ENCODE results near the gene DMD.

The DMD gene

DNA sequence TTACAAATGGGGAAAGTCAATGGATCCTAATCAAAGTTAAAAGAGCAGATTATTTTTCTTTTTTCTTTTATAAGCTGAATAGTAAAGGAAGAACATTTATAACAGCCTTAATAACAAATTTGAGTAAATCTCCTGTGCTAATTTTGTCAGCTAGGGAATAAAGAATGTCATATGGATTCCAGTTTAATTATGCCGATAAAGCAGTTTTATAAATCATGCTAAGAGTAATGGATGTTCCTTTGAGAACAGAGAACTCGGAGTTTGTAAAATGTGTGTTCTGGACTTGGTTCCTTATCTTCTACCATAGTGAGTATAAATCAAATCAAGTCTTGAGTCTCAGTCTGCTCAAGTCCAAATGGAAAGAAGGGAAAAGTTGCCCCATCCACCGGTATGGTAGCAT, 1959.2 kb downstream of the DMD start:
- no peak for DNase-seq

DNA sequence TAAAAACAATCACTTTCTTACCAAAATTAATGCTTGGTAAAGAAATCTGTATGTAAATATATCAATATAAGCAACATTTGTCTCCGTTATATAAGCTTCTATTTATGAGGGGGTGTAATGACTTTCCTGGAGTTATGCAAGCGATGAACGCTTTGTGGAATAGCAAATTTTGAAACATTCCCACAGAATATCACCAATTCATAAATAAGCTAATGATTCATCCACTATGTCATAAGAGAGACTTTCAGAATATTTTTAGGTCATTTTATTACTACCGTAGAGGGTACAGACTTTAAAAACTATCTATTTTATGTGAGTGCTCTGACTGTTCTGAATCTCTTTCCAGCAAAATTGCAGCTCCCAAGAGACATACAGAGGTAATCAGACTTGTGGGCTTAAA, 1960.0 kb downstream of the DMD start:
- no peak for DNase-seq

DNA sequence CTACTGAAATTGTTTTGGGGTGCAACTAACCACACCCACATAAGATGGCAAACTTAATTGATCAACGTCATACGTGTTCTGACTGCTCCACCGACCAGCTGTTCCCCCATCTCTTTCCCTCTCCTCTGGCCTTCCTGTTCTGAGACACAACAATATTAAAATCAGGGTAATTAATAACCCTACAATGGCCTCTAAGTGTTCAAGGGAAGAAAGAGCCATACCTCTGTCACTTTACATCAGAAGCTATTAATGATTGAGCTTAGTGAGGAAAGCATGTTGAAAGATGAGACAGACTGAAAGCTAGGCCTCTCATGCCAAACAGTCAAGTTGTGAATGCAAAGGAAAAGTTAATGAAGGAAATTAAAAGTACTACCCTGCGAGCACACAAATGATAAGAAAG, 1965.6 kb downstream of the DMD start:
- no peak for DNase-seq

DNA sequence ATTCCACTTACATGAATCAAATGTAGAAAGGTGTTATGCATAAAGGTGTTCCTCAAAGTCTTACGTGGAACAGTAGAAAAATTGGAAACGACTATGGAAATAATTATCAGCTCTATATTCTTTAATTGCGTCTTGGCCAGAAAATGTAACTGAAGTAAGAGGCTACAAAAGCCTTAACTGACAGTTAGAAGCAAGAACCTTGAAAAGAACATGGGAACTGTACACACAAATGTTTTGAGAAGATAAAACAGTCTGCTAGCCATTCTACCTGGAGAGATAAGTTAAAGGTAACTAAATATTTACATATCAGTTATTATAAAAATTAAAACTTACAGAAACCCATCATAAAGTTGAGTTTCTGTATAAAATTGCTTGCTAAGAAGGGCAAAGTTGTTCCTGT, 1967.5 kb downstream of the DMD start:
- DNase-seq = no peak

DNA sequence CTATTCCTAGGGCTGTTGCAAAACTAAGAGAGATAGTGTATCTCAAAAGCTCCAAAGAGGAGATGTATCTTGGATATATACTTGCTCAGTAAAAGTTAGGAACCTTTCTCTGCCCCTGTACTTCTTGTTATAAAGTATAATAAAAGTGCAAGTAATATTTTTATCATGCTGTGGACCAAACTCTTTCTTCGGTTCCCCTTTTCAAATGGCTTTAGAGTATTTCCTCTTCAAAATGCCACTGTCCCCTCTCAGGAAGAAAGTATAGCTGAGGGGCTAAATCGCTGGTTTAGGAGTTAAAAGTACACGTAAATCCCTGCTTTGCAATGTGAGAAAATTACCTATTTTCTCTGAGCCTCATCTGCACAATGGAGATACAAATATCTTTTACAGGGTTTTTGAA, 1970.4 kb downstream of the DMD start:
- no peak for DNase-seq

DNA sequence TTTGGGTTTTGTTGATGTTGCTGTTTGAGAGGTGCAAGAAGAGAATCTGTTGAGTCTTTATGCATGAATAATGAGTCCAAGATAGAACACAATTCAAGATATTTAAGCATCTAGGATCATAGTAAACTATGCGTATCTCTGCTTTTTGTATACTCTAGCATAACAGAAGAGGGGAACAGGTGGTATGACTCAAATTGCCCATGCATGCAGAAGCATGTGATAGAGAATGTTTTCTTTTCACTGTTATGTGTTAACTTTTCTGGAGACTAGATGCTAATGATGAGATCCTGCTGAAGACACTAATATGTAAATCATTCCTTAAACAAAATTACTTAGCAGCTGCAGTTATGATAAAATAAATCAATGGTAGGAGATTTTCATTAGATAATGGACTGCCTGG, 1974.2 kb downstream of the DMD start:
- DNase-seq = no peak

DNA sequence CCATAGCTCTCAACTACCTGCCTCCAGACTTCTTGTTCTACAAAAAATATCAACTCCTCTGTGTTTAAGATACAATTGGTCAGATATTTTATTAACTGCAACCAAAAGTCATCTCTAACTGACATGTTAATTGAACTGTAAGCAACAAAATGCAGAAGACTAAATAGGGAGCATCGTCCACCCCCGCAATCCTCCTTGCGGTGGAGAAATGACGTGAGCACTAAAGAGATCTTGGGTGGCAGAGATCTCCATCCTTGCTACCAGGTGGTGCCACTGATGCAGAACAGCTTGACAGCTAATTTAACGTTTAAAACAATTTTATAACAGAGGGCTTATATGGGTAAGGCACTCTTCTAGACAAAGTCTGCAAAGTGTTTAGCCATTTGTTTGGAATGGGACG, 1975.1 kb downstream of the DMD start:
- DNase-seq = no peak

DNA sequence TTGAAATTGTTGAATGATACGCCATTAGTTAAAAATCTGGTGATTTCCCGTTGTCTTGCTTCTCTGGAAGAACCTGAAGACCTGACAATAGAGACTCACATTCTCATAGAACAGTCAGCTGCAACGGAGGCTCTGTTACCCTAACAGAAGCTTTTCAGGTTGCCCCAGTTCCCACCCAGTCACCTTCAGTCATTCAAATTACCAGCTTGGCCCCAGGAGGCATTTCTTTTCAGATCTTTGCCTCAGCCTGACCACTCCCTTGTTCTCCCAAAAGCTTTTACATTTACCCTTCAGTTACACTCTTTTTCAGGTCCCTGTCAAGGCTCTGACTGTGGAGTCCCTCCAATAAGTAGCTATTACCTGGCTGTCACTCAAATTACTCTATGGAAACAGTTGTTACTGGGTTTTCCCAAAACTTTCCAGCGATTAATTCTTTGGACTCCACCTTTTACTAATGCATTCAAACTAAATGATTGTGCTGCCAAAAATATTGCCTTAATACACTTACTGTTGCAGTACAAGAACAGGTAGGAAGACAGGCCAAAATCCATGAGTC, 1977.3 kb downstream of the DMD start:
- no peak for DNase-seq

DNA sequence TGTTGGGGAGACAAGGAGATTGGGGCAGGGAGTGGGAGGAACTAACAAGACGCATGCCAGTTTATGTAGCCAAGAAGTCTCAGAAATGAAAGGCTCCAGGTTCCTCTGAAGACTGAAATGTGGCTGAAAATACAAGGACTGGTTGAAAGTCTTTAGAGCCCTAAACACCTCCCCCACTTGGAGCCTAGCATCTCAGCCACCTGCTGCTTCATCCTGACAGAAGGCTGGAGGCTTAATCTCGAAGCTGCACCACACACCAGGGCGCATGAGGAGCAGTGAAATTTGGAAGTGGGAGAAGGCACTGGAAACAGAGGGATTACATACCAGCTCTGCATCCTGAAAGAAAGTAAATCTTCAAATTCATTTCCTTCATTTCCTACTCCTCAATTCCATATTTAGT, 1978.8 kb downstream of the DMD start:
- no peak for DNase-seq

DNA sequence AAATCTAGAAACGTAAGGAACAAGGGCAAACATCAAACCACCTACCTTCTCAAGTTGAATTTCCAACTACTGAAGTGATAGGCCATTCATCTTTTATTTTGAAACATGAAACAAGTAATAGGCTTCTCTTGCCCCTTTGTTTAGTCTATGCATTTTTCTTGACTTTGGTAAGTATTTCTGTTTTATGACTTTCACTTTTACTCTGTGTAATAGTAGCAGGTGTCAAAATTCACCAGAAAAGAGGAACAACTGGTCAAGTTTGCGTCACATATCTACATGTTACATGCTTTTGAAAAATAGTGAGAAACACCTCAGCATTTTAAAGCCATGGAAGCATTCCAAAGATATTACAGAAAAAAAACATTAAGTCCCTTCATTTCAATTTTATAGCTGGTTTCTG, 1982.4 kb downstream of the DMD start:
- peak in 1 of 2 donors; percentile 63 for DNase-seq

DNA sequence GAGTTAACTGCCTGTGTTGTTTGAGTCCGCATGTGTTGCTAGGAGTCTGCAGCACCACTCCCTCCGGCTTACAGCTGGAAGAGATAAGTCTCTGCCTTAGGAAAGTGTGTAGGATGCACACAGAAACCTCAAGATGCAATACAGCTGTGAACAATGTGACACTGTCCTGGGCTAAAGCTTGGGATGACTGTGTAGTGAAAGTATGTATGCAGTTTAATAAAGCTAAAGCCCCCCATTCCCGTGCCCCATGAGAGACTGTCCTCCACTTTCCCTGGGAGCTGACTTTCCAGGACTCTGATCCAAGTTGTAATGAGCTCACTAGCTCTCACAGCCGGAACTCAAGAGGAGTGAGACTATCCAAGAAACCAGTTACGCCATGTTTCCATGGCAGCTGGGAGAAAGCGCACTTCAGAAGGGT, 1982.9 kb downstream of the DMD start:
- DNase-seq = no peak

DNA sequence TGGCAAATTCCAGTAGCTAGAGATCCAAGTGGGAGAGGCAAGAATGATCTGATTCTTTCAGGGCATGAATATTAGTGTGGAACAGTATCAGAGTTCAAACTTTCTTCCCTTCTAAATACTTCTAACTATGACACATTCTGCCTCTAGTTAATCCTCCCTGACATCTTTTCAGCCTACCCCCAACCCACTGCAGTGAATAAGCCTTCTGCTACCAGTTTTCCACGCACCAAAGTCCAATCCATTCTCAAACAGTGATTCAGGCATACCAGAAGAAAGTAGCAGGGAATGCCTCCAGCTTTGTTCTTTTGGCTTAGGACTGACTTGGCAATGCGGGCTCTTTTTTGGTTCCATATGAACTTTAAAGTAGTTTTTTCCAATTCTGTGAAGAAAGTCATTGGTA, 1984.1 kb downstream of the DMD start:
- no peak for DNase-seq

DNA sequence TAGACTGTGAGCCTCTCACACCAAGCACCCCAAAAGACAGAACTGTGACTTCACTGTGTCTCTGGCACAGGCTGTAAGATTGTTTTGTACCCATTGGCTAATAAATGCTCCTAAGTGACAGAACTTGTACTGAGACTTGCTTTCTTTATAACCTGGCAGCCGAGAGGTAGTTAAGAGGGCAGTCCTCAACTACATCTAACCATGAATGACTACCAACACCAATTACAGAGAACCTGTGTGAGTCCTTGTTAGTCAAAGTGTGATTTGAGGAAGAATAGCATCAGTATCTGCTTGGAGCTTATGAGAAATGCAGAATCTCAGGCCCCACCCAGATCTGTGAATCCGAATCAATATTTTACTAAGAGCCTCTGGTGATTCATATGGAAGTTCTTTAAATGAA, 1985.5 kb downstream of the DMD start:
- DNase-seq = no peak

DNA sequence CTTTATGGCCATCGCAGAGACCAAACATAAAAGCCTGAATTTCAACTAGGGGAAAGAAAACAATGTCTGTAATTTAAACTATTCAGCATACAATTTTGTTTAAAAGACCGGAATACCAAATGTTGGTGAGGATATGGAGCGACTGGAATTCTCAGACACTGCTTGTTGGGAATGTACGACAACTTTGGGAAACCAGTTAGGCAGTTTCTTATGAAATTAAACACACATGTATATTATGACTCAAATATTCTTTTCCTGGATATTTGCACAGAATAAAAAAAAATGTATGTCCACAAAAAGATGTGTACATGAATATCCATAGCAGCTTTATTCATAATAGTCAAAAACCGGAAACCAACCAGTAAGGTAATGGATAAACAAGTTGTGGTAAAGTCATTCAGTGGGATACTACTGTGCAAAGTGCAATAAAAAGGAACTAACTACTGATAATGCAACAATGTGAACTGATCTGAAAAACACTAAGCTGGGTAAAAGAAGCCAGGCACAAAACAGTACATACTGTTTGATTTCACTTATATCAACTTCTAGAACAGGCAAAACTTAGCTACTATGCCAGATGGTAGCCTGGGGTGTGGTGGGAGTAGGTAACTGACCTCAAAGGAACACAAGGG, 1986.9 kb downstream of the DMD start:
- DNase-seq = no peak

DNA sequence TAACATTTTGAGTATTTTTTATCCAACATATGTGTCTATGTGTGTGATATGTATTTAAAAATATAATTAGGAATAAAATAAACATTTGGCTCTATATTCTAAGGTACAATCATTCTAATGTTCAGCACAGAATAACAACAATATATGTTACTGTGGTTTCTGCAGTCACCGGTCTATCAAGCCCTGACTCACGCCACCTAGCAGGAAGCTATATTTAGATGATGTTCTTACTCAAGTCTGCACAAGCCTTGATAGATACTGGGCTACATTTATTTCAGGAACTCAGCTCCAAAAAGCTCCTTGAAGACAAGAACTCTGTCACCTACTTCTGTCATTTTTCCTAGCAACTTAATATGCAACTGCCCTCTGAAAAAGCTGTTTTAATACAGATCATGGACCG, 1987.5 kb downstream of the DMD start:
- DNase-seq = peak in 1 of 2 donors; percentile 55

DNA sequence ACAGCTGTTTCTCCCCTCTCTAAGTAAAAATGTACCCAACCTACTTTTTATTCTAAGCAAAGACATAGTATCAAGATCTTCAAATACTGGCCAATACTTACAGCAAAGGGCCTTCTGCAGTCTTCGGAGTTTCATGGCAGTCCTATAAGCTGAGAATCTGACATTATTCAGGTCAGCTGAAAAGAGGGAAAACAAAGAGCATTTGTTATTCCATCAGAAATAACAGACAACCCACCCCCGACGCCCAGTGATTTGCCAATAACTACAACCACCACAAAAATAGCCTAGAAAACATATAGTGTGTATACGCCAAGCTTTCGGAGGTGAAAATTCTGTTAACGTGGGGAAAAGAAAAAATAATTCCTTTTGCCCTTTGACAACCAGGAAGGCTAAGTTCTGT, 1988.4 kb downstream of the DMD start:
- no peak for DNase-seq

DNA sequence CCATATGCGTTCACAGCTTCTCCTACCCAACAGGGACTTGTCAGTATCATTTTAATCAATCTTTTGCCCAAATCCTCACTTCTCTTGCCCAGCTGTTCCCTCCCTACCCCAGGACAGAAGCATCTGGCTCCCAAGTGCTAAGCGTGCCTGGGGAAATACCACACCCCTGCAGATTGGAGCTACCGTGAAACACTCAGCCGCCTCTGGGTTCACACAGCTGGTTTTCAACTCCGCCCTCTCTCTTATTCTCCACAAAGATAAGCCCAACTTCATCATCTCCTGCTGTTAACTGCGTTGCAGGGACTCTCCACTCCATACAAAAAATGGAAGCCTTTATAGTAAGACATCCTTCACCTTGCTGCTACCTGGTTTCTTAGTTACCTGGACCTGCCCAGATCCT, 1992.2 kb downstream of the DMD start:
- no peak for DNase-seq

DNA sequence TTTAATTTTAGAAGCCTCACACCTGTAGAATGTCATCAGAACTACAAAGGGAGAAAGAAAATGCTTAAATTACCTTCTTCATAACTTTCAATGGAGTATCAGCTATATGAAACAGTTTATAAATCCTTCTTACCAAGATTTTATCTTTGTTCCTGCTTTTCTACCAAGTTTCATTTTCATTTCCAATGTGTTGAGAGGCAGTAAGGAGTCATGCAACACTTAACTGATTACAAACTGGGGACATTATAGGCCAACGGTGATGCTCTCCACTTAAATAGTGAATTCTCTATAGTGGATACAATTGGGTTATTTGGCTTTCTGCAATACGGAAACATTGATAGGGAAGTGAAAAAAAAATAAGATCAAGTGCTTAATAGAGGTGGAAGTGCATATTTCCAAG, 1994.3 kb downstream of the DMD start:
- no peak for DNase-seq

DNA sequence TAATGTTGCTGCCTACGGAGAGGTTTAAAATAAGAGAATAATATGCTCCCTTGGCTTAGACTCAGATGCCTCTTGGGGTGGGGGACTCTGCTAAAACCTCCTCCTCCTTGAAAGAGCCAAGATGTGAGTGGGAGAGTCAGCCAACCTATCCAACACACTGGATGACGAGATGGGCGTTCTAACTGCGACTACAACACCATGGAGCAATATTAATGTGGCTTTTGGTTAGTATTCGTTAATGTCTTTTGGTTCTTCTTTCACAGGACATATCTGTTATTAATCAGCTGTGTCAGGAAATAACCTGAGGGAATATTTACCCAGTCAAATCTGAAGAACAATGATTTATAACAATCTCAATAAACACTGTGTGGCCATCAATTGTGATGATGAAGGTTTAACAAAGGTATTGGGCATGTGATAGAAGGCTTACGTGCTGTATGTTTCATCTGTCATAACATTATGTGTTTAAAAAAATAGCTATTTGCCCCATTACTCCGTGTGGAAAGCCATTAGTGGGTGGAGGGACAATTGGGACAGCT, 1996.0 kb downstream of the DMD start:
- no peak for DNase-seq

DNA sequence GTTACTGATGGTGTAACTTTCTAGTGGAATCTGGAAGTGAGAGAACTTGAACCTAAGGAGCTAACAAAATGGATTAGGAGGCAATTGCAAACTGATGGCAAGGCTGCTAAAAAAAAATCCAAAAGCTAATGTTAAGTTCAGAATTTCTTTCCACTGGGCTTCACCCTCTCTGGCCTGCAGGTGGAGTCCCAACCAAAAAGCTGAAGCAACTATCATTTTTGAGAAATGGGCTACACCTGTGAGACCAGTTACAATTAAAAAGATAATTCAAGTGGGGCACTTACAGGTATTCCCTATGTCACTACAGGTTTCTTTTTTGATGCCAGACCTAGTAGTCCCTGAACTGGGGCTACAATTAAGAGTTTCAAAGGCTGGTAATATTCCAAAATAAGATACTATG, 1997.4 kb downstream of the DMD start:
- no peak for DNase-seq

DNA sequence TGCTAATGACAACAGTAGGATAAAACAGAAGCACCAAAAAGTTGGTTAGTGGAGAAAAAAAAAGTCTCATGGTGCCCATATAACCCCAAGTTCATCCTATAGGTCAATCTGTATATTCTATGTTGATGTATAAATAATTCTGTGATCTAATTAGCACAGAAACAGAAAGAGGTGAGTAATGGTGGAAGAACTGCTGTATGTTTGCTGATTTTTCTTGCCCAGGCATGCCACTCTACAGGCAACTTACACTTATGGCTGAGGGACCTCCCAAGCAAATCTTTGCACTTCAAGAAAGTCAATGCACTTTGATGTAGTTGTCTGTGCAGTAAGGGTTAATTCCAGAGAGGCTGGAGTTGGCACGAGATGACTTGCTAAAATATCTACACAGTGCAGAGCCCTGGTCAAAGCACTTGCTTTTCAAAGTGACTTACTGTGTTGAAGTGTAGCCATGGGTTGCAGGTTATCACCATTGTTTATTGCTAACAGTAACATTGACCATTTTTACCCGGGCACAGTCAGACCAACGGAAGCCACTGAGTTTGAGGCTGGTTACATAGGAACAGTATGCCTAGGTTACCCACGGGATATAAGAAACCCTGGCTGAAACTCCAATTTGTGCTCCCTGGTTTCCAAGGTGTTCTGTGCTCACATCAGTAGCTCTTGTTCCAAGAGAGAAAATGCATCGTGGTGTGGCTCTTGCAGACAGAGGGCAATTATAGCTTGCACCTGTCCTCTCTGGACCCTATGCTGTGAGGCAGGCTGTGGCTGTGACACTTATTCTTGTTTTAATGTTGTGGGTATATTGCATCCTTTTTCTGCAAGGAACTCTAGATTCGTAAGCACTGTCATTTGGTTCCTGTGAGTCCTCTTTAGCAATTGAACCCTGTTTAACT, 1998.2 kb downstream of the DMD start:
- DNase-seq = no peak

DNA sequence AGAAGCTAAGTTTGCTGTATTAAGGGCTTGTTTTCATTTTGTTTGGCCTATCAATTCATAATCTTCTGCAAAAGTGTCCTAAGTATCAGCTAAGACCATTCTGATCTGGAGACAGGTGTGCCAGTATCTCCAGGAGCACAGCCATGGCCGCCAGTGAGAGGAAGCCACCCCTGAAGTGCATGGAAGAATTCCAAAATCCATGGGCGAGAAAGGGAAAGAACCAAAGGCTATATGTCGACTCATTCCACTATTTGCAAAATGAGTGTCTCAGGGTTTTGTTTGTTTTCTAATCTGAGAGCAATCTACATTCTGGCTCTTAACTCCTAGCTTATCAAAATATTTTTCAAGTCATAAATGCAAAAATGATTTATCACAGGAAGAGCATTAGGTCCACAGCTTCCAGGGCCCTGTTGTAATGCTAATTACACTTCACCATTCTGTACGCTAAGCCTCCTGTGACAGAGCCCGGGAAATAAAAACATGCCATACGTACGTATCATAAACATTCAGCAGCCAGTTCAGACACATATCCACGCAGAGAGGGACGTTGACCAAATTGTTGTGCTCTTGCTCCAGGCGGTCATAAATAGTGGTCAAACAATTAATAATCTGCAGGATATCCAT, 2002.2 kb downstream of the DMD start:
- no peak for DNase-seq

DNA sequence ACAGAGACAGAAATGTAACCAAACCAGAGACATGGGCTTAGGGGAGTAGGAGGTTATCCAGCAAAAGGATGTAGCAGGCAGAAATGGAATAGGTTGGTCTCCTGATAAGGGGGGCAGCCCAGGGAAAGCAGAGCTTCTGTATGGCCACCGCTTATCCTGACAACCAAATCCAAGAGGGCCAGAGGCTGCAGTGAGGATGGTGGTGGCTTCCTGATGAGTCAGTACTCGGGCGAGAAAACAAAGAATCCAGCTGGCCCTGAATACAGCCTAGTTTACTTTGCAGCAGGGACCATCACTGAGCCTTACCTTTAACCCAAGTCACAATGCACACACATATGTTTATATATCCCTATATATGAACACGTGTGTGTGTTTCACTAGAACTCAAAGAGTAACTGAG, 2009.8 kb downstream of the DMD start:
- DNase-seq = no peak

DNA sequence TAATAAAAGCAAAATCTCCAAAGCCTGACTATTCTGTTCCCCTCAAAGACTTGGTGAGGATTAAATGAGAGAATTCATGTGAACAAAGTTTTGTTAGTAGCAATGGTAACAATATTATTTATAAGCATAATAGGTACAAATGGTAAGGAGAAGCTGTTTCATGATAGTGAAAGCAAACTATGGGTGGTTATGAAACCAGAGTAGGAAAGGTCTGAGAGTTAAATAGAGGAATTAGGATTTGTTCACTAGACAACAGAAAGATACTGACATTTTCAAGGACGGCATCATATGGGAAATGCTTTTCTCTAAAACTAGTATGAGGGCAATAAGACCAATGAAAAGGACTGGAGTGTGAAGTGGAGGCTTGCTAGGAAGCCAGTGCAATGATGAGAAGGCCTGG, 2010.9 kb downstream of the DMD start:
- no peak for DNase-seq
